Uterus (tissue), 4 donors: Measurements from ENCODE around the gene CD28. TPM values are rescaled to one million over a fixed set of nuclear protein-coding genes. Genes with fewer than 3 reads are reported as not detected.

Experiments
- DNase-seq, 2 donors: peaks; one replicate each; pipeline ENCODE4 v3.0.0-alpha.2; 2019 to 2020
- H3K27ac ChIP-seq, 2 donors: fragments of 200-600 bp; sonication (generic); 1 replicate in 1 of 2; 2 replicates in 1 of 2; pipeline ENCODE4 v1.5.1; 2016 to 2018
- H3K27me3 ChIP-seq, 2 donors: fragments of 200-600 bp; sonication (generic); one replicate each; pipeline ENCODE4 v1.5.1; 2018 to 2019; ENCODE audit warnings: control low read depth in 1 of 2
- H3K36me3 ChIP-seq, 2 donors: fragments of 200-600 bp; sonication (generic); one replicate each; pipeline ENCODE4 v1.5.1; 2019; ENCODE audit warnings: control low read depth in 1 of 2
- H3K4me1 ChIP-seq, 2 donors: fragments of 200-600 bp; sonication (generic); one replicate each; pipeline ENCODE4 v1.5.1; 2018 to 2019; ENCODE audit warnings: control low read depth in 1 of 2
- H3K4me3 ChIP-seq, 2 donors: fragments of 200-600 bp; sonication (generic); 1 replicate in 1 of 2; 2 replicates in 1 of 2; pipeline ENCODE4 v1.5.1; 2018 to 2019; ENCODE audit warnings: mild to moderate bottlenecking in 1 of 2
- H3K9me3 ChIP-seq, 2 donors: fragments of 200-600 bp; sonication (generic); one replicate each; pipeline ENCODE4 v1.5.1; 2019; ENCODE audit warnings: control low read depth in 1 of 2
- POLR2A ChIP-seq, 2 donors: fragments of 450-650 bp; IDR thresholded peaks; one replicate each; pipeline ENCODE4 v1.6.1; 2016; ENCODE audit warnings: antibody characterized with exemption in 2 of 2, mild to moderate bottlenecking in 1 of 2, moderate library complexity in 1 of 2
- intact Hi-C: fragments of 100-400 bp; cut with DNase I; formaldehyde crosslinking; loops from one replicate; pipeline ENCODE4 v1.15.1; 2023; ENCODE audit warnings: low total_unique reads
- total RNA-seq, 4 donors: library from RNA; depleted of rRNA in 3 of 4; stranded (reverse); fragments of >200 nt in 3 of 4; gene quantifications; one replicate each; pipeline versions ENCODE4 v1.1.0 to v1.2.4, GENCODE V29; 2014 to 2023
- TF ChIP-seq, protein P1 (sequence below), 4 experiments: fragments of 200-600 bp in 2 of 4; fragments of 450-650 bp in 2 of 4; sonication (generic) in 2 of 4; IDR thresholded peaks; one replicate each; pipeline ENCODE4 v1.5.1; 2016 to 2019; ENCODE audit warnings: antibody characterized with exemption in 4 of 4, mild to moderate bottlenecking in 2 of 4, moderate library complexity in 1 of 4
- donor health status: DM: yes; HTN: yes; CAD: no.

CD28 gene
- total RNA-seq, 4 donors from 2014 or later = 0.49 to 7.4 (median 1.5) TPM; not detected in 1

- Histone ChIP-seq H3K4me1 (no peaks in the 10 kb centered on the region), H3K27me3 (no peaks in the 10 kb centered on the region), H3K4me3 (no peak overlapping the region), H3K36me3 (no peaks in the 10 kb centered on the region), H3K9me3 (no peaks in the 10 kb centered on the region), H3K27ac (peak overlapping the region in 1 of 2 donors; percentile 63)
- DNase-seq = no peak
- intact Hi-C loops = no loop called here
- TF ChIP-seq, protein P1, sequence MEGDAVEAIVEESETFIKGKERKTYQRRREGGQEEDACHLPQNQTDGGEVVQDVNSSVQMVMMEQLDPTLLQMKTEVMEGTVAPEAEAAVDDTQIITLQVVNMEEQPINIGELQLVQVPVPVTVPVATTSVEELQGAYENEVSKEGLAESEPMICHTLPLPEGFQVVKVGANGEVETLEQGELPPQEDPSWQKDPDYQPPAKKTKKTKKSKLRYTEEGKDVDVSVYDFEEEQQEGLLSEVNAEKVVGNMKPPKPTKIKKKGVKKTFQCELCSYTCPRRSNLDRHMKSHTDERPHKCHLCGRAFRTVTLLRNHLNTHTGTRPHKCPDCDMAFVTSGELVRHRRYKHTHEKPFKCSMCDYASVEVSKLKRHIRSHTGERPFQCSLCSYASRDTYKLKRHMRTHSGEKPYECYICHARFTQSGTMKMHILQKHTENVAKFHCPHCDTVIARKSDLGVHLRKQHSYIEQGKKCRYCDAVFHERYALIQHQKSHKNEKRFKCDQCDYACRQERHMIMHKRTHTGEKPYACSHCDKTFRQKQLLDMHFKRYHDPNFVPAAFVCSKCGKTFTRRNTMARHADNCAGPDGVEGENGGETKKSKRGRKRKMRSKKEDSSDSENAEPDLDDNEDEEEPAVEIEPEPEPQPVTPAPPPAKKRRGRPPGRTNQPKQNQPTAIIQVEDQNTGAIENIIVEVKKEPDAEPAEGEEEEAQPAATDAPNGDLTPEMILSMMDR (IDR thresholded peaks at IDR 0.05) = no peak
- TF ChIP-seq POLR2A (IDR thresholded peaks at IDR 0.05) = no peak
These were observed 16.4 kb upstream of the CD28 start for GRCh38 chr2:203690117-203690431.

DNA sequence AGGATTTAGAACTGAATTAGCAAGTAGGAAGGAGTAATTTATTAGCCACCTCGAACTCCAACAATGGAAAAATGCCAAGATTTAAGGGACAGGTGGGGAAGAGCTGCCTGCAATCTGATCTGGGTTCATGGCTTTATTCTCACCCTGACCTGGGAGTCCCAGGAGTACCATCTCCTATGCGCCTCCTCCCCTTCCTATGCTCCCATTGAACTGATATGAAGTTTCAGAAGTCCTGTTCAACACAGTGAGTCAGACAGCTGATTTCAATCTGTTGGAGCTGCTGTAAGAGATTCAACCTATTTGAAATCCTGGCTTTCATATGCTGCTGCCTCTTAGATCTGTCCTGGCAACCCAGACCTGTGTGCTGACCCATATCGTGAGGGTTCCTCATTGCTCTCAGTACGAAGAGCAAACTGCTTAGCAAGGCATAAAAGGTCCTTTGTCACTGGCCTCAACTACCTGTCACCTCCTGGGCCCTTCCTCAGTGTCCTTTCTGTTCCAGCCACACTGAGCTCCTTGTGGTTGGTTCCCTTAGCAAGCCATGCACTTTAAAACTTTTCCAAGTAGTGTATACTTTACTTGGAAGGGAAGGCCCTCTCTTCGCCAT lies 15.9 kb upstream of the CD28 start:
- no peaks in the 10 kb centered on the region for H3K9me3 ChIP-seq
- H3K4me3 ChIP-seq = no peak overlapping the region
- no peaks in the 10 kb centered on the region for H3K27me3 ChIP-seq
- H3K27ac ChIP-seq = peak overlapping the region in 1 of 2 donors; percentile 63
- intact Hi-C loops = no loop called here
- no peaks in the 10 kb centered on the region for H3K36me3 ChIP-seq
- no peaks in the 10 kb centered on the region for H3K4me1 ChIP-seq
- no peak for DNase-seq
- no peak for TF ChIP-seq POLR2A (IDR thresholded peaks at IDR 0.05)
- TF ChIP-seq, protein P1 (IDR thresholded peaks at IDR 0.05) = no peak

DNA sequence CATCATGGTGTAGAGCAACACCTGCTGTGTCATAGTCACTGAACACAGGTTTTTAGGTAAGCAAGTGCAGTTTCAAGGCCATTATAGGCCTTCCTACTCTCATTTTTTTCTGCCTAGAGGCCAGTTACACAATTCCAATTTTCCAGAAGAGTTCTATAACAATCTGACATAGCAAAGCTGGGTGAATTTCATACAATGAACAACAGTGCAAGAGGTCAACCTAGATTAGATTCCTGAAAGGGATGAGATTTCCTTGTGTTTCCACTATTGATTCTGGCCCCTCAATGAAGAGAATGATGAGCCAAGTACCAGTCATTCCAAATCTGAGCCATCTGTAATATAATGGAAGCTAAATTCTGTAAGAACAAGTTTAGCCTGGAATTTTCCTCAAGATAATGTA lies 15.3 kb upstream of the CD28 start:
- intact Hi-C loops = no loop called here
- TF ChIP-seq, protein P1 (IDR thresholded peaks at IDR 0.05) = no peak
- no peak for TF ChIP-seq POLR2A (IDR thresholded peaks at IDR 0.05)
- Histone ChIP-seq H3K9me3 (no peaks in the 10 kb centered on the region), H3K27ac (peak overlapping the region in 1 of 2 donors; percentile 63), H3K27me3 (no peaks in the 10 kb centered on the region), H3K36me3 (no peaks in the 10 kb centered on the region), H3K4me1 (no peaks in the 10 kb centered on the region), H3K4me3 (no peak overlapping the region)
- DNase-seq = no peak

GRCh38 chr2:203692031-203692710 lies 14.3 kb upstream of the CD28 start:
- Histone ChIP-seq H3K4me3 (no peak overlapping the region), H3K9me3 (no peaks in the 10 kb centered on the region), H3K27me3 (no peaks in the 10 kb centered on the region), H3K4me1 (no peaks in the 10 kb centered on the region), H3K36me3 (no peaks in the 10 kb centered on the region), H3K27ac (peak overlapping the region; percentile 41 to 63)
- TF ChIP-seq POLR2A (IDR thresholded peaks at IDR 0.05) = no peak
- TF ChIP-seq, protein P1 (IDR thresholded peaks at IDR 0.05) = no peak
- intact Hi-C loops = no loop called here
- no peak for DNase-seq

GRCh38 chr2:203693242-203693879 lies 13.1 kb upstream of the CD28 start:
- H3K27ac ChIP-seq = peak overlapping the region in 1 of 2 donors; percentile 63
- DNase-seq = no peak
- H3K9me3 ChIP-seq = no peaks in the 10 kb centered on the region
- no peak for TF ChIP-seq POLR2A (IDR thresholded peaks at IDR 0.05)
- TF ChIP-seq, protein P1 (IDR thresholded peaks at IDR 0.05) = no peak
- H3K36me3 ChIP-seq = no peaks in the 10 kb centered on the region
- H3K27me3 ChIP-seq = no peaks in the 10 kb centered on the region
- intact Hi-C loops = no loop called here
- H3K4me3 ChIP-seq = no peak overlapping the region
- no peaks in the 10 kb centered on the region for H3K4me1 ChIP-seq
